D721Med (cell line): ENCODE data around the gene PPP1R12C.

Experiments
- DNase-seq: peaks from one replicate; pipeline ENCODE4 v3.0.0; 2011; ENCODE audit warnings: low spot score; ENCODE audit not compliant: insufficient read length
- FAIRE-seq: peaks from 2 replicates; lab custom pipeline; 2011; peaks lifted over from hg19 to GRCh38; lab: Jason Lieb, UNC
- TF ChIP-seq, protein P1 (sequence below): IDR thresholded peaks from 2 replicates; pipeline ENCODE4 v1.5.1; 2012; ENCODE audit warnings: mild to moderate bottlenecking, control low read depth; ENCODE audit not compliant: insufficient read depth; ENCODE audit errors: missing control alignments

Gene PPP1R12C

GRCh38 chr19:55149078-55150003, 31.9 kb upstream of the PPP1R12C start, which contains the start of gene TNNT1:
TNNT1 (minus strand) TSS chr19:55149206; CDS start chr19:55147157, 2,049 bp downstream.
- DNase-seq (no peak), FAIRE-seq (no peak)
- TF ChIP-seq, protein P1, sequence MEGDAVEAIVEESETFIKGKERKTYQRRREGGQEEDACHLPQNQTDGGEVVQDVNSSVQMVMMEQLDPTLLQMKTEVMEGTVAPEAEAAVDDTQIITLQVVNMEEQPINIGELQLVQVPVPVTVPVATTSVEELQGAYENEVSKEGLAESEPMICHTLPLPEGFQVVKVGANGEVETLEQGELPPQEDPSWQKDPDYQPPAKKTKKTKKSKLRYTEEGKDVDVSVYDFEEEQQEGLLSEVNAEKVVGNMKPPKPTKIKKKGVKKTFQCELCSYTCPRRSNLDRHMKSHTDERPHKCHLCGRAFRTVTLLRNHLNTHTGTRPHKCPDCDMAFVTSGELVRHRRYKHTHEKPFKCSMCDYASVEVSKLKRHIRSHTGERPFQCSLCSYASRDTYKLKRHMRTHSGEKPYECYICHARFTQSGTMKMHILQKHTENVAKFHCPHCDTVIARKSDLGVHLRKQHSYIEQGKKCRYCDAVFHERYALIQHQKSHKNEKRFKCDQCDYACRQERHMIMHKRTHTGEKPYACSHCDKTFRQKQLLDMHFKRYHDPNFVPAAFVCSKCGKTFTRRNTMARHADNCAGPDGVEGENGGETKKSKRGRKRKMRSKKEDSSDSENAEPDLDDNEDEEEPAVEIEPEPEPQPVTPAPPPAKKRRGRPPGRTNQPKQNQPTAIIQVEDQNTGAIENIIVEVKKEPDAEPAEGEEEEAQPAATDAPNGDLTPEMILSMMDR = no peak

- no peak for DNase-seq
- TF ChIP-seq, protein P1 = no peak
- no peak for FAIRE-seq
Measured at GRCh38 chr19:55147545-55148251, 30.3 kb upstream of the PPP1R12C start.

DNA sequence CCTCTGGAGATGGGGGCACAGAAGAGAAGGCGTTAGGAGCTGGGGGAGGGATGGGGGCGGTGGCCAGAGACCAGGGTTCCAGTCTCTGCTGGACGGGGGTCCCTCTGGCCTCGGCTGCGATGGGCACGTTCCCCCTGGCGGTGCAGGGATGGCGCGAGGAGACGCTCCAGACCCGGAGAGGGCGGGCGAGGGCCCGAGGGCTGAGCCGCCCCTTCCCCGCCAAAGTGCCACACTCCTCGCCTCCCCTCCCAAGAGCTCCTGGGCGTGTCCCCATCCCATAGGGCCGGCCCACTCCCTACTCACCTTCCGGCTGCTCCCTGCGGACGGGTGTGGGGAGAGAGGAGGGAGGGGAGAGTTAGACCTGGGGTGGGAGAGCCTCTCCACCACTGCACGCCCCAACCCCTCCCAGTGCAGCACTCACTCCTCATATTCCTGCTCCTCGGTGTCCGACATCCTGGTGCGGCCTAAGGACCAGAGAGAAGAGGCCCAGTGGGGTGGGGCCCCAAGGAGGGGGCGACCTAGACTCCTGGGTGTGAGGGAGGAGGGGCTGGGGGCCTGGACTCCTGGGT, 29.4 kb upstream of the PPP1R12C start:
- FAIRE-seq = no peak
- TF ChIP-seq, protein P1 = no peak
- peak; percentile 88 for DNase-seq

DNA sequence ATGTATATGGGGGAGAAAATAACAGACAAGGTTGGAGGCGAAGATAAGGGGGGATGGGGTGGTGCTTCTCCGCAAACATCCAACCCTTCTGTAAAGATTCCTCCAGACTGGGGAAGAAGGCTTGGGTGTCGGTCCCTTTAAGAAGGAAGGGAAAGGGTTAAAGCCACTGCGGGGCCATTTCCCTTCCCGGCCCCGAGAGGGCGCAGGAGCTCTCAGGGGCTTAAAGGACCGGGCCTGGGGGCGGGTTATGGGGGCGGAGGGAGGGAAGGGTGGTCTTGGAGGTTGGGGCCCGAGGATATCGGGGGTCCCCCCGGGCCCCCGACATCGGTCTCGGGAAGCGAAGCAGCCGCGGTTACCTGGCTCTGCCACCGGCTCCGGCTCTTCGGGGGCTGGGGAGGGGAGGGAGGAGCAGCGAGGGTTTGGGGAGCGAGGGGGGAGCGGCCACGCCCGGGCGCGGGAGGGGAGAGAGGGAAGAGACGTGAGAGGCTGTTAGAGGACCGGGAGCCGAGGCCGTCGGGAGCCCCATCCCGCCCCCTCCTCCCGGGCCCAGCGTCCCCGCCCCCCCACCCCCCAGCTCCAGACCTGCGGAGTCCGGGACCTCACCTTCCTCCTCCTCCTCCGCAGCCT, 28.8 kb upstream of the PPP1R12C start:
- TF ChIP-seq, protein P1 = peak; percentile 59
- DNase-seq (peak; percentile 79), FAIRE-seq (no peak)

DNA sequence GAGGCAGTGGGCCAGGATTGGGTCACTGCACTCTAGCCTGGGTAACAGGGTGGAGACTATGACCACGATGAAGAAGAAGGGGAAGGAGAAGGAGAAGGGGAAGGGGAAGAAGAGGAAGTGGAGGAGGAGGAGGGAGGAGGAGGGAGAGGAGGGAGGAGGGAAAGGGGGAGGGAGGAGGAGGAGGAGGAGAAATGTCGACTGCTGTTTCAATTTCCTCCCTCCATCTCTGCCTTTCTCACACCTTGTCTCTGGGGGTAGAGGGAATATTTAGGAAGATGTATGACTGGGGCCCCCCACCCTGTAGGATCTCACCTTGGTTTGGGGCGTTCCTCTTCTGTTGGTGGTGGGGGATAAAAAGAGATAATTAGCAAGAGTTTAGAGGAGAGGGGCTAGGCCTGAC, 27.8 kb upstream of the PPP1R12C start:
- FAIRE-seq (no peak), DNase-seq (no peak)
- TF ChIP-seq, protein P1 = no peak

DNA sequence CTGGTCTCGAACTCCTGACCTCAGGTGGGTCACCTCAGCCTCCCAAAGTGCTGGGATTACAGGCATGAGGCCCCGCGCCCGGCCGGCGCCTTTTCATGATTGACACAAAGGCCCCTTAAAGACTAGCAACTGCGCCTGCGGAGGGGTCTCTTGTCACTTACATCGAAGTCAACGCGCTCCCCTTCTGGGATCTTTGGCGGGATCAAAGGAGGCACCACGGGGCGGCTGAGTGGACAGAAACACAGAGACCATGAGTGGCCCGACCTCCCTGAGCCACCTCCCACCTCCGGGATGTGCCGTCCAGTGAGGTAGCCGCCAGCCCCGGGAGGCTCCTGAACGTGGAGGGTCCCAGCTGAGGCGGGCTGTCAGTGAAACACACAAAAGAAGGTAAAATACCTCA, 24.3 kb upstream of the PPP1R12C start:
- TF ChIP-seq, protein P1 = no peak
- DNase-seq (no peak), FAIRE-seq (no peak)
